ELF-1 (cell line): ENCODE measurements around the gene CST9.
"Not testable (repeated sequence)": the region's sequence is repeated elsewhere in the genome, so short reads cannot be mapped to it uniquely, and the experiment has no call there.

Experiments
- DNase-seq: peaks from one replicate; pipeline ENCODE4 v3.0.0-alpha.2; 2016; ENCODE audit warnings: low read depth, low spot score

Gene CST9

DNA sequence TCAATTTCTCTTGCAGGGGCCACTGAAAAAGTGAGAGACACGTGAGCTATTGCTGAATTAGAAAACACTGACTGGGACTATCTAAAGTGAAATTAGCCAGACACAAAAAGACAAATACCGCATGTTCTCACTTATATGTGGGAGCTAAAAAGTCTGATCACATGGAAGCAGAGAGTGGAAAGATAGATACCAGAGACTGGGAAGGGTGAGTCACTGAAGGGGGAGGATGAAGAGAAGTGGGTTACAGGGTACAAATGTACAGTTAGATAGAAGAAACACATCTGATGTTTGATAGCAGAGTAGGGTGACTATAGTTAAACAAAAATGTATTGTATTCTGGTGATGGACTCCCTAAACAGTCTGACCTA lies 18.6 kb upstream of the CST9 start:
- no peak for DNase-seq

DNA sequence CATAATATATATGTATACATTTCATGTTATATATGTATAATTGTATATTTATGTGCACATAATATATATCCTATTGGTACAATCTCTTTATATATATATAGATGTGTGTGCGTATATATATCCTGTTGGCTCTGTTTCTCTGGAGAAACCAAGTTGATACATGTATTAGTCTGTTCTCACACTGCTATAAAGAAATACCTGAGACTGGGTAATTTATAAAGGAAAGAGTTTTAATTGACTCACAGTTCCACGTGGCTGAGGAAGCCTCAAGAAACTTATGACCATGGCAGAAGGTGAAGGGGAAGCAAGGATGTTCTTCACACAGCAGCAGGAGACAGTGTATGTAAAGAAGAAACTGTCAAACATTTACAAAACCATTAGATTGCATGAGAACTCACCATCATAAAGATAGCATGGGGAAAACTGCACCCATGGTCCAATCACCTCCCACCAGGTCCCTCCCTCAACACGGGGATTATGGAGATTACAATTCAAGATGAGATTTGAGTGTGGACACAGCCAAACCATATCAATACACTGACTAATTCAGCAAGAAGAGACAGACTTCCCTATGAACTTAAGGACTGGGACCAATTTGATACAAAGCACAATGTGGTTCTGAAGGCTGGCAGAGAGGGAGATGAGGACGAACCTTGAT lies 18.1 kb upstream of the CST9 start:
- DNase-seq: no peak

DNA sequence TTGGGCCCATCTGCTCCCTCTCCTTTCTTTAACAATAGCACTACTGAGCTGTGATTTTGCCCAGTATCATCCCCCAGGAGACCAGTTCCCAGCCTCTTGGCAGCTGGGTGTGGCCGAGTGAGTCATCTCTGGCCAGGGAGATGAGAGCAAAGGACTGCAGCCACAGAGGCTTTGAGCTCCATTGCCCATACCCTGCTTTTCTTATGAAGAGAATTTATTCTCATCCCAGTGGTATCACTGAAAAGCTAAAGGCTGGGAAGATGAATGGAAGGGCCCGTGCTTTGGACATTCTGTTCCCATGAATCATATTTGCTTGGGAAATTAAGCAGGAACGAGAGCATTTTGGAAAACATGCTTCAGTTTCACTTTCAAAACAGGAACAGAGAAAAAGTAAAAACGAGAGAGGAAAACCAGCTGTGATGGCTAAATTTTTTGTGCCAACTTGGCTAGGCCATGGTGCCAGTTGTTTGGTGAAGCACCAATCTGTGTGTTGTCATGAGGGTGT lies 17.2 kb upstream of the CST9 start:
- peak; percentile 54 for DNase-seq

DNA sequence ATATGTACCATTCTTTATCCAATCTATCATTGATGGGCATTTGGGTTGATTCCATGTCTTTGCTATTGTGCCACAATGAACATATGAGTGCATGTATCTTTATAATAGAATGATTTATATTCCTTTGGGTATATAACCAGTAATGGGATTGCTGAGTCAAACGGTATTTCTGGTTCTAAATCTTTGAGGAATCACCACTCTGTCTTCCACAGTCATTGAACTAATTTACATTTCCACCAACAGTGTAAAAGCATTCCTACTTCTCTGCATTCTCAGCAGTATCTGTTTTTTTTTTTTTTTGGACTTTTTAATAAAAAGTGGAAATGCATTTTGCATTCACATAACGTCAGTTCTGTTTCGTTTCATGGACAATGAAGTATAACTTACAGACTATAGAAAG lies 16.7 kb upstream of the CST9 start:
- DNase-seq: not testable (repeated sequence)

DNA sequence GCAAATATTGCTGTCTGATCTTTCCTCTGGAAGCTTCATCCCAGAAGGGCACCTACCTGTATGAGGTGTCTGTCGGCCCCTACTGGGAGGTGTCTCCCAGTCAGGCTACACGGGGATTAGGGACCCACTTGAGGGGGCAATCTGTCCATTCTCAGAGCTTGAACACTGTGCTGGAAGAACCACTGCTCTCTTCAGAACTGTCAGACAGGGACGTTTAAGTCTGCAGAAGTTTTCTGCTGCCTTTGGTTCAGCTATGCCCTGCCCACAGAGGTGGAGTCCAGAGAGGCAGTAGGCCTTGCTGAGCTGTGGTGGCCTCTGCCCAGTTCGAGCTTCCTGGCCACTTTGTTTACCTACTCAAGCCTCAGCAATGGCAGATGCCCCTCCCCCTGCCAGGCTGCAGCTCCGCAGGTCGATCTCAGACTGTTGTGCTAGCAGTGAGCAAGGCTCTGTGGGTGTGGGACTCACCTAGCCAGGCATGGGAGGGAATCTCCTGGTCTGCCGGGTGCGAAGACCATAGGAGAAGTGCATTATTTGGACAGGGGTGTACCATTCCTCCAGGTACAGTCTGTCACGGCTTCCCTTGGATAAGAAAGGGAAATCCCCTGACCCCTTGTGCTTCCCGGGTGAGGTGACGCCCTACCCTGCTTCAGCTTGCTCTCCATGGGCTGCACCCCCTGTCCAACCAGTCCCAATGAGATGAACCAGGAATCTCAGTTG lies 15.1 kb upstream of the CST9 start:
- DNase-seq: not testable (repeated sequence)

DNA sequence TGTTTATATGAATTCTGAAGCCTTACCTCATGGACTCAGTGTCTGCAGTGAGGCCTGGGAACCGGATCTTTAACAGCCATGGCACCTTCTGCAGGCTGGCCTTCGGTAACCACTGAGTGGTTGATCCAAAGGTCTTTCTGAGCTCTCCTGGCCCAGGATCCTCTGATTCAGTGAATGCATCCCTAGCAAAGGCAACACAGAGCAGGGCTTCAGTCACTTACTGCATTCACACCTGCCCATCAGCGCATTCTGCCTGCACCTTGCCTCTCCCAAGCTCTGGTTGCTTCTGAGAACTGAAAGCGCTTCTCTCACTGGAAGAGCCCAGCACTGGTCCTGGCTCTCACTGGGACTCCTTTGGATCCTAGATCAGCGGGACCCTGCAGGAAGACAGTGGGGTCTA lies 8.4 kb upstream of the CST9 start:
- DNase-seq: no peak

DNA sequence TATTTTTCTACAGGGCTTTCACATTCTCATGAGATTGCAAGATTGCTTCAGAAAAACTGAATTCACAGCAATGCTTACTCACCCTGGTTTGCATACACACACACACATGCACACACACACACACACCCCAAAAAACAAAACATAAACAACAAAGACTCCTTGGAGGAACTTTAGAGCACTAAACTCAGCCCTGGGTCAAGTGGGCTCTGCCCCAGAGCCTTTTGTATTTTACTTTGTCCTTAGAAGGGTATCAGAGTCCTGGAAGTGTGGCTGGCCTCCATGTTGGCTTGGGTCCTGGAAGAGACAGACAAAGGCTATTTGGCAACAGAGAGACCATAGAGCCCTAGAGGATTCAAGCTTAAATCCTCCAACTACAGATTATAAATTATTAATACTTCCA lies 8.0 kb upstream of the CST9 start:
- DNase-seq: no peak

DNA sequence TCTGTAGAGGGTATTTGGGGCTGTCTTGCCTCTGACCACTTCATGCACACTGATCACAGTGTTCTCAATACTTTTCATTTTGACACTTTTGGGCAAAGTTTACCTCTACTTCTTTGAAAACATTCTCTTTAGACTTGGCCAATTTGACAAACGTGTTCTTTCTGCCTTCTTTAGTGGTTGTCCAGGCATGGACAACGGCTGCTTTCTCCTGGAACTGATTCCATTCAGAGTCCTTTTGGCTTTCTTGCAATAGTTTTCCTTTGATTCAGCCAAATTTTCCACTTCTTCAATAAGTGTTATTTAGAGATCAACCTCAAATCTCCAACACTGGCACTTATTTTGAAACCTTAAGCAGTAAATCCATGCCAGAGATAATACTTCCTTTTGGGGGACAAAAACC lies 6.7 kb upstream of the CST9 start:
- no peak for DNase-seq

DNA sequence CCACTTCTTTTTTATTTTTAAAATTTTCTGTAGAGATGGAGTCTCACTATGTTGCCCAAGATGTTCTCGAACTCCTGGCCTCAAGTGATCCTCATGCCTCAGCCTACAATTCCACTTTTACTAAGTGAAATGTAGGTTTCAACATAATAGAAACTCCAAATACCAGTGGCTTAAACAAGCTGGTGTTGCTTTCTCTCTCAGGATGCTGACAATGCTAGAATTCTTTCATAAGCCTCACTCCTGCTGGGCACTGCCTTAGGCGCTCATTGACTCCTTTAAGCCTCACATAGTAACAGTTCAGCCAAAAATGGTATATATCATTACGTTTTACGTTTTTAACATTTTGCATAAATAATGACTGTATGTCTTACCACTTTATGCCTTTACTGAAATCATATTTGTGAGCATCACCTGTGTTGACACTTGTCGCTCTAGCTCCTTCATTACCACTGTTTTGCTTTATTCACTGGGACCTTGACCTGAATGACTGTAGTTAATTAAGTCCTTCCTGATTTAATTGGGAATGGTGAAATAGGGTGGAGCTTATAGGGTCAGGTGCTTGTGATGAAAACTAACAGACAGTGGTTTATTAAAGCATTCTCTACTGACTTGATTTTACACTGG lies 3.9 kb upstream of the CST9 start:
- DNase-seq: peak; percentile 62

DNA sequence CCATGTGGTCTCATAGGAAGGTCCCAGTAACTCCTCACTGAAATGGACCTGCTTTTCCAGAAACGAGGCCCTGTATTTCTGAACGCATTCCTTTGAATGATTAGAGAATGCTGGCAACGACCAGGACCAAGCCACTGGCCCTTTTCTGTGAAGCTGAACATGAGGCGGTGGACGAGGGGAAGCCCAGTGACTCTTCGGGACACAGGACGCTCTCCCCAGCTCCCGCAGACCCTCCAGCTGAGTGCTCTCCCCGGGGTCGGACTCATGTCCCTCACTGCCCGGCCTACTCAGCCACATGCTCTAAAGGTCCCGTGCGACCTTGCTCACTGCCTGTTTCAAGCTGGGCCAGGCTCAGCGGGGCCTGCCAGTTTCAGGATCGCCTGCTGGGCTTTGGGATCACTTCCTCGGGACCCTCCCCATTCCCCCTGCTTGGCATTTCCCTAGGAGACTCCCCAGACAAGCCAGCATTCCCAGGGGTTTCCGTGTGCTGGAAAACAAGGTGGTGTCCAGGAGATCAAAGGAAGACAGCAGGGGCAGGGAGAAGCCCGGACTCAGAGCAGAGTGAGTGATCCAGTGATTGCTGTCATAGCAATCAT lies 2.6 kb upstream of the CST9 start:
- no peak for DNase-seq

DNA sequence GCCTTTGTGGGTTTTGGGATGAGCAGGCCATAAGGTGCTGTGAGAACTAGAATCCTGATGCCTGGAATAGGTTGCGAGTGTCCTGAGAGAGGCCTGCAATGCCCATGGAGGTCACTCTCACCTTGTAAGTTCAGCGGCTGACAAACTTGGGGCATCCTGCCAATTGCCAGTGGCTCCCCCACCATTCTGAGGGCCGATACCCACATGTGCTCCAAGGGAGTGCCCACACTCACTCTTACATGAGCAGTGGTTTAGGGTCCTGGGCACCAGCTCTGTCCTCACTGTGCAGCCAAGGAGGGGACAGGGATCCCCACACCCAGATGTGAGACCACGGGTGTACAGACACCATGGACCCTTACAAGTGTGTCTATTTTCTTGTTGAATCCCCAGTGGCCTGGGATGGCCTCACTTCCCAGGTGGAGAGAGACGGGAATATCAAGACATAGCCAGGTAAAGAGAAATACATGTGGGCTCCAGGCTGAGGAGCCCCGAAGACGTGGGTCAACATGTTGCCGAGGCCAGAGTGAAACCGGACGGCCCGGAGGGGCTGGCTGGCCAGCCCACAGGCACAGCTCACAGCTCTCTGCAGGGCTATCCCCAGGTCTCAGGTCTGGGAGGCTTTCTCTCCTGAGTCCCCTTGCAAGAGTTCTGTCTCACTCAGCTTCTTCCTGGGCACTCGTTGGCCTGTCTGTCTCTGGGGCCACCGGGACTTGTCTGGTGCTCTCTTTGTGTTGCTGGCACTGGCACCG lies 2.0 kb upstream of the CST9 start:
- DNase-seq: no peak

DNA sequence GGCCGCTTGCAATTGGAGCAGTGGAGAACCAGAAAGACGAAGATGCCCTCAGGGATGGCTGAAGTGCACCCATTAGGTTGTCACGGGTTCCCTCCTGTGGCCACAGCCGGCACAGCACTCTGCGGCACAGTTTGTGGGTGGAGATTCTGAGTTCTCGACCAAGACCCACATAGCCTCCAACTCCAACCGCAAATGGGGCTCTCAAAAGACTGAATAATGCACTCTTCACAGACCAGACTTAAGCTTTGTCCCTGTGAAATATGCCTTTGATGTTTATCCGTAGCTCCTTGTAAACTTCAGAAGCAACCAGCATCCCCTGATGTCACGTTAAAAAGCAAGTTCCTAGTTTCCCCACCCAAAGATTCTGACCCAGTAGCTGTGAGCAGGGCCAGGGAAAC lies 934 bp upstream of the CST9 start:
- peak; percentile 90 for DNase-seq

DNA sequence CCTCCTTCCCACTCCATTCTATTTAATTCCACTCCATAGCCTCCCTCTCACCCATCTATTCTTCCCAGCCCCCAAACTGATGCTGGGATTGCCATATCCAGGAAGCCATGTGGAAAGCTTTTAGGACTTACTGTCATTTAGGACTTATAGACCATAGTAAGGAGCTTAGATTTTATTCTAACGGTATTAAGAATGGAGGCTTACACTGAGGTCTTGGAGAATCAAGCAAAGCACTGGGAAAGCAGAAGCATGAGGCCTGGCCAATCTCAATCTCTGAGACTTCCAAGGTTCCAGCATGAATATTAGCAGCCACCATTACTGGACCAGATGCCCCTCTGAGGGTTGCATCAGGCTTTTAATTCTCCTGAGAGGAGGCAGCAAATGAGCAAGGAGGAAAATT lies 1.4 kb downstream of the CST9 start:
- no peak for DNase-seq

DNA sequence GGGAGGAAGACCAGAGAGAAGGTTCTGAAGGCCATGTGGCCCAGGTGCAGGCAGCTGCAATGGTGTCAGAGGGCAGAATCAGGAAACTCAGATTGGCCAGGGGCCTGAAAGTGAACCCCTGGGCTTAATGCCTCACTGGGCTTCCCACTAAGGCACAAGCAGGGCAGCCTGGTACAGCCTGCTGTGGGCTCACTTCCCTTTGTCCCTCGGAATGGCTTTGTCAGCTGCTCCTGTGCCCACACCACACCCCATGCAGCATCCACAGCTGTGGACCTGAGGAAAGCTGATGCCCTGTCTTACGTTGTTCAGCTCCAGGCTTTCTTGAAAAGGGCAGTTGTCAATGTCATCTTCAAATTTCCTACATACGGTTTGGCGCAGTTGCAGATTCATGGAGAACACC lies 2.4 kb downstream of the CST9 start:
- no peak for DNase-seq

DNA sequence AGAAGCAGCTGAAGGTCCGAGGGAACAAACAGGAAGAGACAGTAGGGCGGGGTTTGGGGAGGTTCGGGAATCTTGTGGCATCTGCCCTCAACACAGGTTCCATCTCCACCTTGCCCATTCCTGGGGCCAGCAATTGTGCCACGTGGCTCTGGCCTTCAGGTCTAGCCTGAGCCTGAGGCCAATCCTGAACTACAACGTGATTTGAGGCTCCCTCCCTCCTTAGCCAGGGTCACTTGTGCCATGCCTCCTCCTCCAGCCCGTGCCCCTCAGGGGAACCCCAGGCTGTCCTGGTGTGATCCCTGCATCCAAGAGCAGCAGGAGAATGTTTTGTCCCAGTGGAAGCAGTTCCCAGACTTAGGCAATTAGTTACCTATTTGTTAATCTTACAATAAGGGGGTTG lies 3.0 kb downstream of the CST9 start:
- DNase-seq: no peak

DNA sequence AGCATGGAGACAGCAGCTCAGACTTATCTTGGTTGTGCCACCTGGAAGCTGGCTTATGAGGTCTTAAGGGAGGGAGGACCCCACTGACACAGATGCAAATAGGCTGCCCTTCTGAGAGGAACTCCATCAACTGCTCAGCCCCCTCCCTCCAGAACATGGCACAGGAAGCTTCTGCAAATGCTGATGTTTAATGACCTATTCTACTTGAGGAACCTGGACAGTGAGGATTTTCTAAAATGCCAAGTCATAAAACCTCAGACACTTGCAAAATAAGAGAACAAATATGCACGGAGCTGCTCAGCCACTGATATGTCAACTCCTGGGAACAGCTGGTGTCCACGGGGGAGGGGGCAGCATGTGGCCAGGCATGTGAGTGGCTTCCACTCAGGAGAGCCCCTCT lies 3.5 kb downstream of the CST9 start:
- DNase-seq: no peak

DNA sequence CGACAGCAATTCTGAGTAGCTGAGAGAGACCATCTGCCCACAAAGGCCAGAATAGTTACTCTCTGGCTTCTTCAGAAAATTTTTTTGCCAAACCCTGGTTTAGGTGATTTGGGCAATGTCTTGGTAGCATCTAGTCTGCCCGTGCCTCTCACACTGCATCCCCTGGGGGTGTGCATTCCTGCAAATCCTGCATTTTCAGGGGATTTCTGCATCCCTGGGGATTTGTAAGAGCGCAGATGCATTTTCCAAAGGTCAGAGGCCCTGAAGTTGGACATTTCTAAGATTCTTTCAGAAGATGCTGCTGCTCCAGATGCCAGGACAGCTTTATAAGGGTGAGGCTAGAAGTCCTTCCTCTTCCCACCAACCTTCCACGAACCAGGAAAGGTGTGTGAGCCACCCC lies 4.0 kb downstream of the CST9 start:
- DNase-seq: peak; percentile 66

DNA sequence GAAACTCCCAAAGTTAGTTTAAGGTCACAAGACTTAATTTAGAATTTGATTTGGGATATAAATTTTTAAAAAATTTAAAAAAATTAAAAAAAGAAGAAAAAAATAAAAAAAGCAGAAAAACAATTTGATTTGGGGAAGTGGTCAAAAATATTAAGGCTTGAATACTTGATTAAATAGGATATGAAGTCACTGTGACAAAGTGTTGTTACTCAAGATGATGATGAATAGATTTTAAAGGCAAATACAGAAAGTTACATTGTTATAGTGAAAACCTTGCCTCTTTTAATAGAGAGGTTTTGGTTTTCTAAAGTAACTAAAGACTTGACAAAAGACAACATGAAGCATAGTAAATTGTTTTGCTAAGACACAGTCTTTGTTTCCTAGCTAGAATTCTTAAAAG lies 7.2 kb downstream of the CST9 start:
- no peak for DNase-seq

DNA sequence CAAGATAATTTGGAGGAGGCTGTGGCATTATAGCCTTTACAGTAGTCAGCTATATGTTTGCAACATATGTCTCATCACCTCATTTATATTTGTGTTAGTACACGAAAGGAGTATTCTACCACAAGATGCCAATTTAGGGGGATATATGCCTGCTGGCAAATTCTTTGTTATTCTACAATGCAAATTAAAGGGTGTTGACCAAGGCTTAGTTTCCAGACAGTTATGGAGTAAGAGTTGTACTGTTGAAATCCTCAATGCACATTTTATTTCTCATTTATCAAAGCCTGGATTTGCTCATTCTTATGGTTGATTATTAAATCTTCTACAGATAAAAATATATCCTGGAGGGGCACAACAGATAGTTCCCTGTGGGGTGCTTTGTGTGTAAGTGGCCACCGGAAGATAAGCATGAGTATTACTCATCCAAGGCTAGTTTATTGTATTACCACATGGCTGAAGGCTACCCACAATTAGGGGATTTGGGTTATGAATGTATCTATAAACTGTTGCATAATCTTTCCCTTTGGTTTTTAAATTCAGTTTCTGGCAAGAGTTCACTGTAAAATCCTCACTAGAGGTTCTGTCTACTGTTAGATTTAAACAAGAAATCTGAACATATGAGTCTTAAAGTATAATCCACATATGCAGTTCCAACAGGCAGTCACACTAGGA lies 9.0 kb downstream of the CST9 start:
- DNase-seq: no peak

DNA sequence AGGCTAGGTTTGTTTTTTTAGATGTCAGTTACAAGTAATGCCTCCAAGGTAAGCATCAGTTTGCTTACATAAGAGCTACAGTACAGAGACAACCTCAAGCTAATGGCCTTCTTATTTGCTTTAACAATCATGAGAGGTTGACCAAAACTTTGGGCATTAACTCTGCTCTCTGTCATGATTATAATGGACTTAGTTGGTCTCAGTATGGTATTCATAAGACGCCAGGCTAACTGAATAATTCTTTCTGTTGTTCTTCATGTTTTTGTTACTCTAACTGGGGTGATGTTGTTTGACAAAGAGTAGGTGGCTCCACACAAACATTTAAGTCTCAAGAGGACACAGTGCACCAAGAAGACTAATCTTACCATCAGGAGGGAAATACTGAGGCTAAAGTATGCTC lies 9.8 kb downstream of the CST9 start:
- DNase-seq: no peak
